Endothelial cell of umbilical vein (primary cell): ENCODE results near the gene LGALS1. TPM values are rescaled to one million over a fixed set of nuclear protein-coding genes. Genes with fewer than 3 reads are reported as not detected.

ENCODE experiments used
- BruUV-seq: library from RNA; stranded (reverse); fragments of 400-500 nt; replicated peaks from 2 replicates; lab custom pipeline; 2021; lab: Mats Ljungman, UMichigan
- CTCF ChIA-PET: fragments of 300-600, 350-600 bp; sonication (Branson Sonifier 250); formaldehyde crosslinking; loops from one replicate; lab custom pipeline; 2021; ENCODE audit warnings: antibody characterized with exemption, inconsistent platforms; lab: Charles Lee
- POLR2A ChIA-PET: fragments of 300-600, 350-600 bp; sonication (Branson Sonifier 250); formaldehyde crosslinking; loops from one replicate; lab custom pipeline; 2021; ENCODE audit warnings: antibody characterized with exemption, inconsistent platforms; lab: Charles Lee
- DNase-seq: peaks from one replicate; pipeline ENCODE4 v3.0.0-alpha.2; 2011; ENCODE audit warnings: low read depth, low spot score
- FAIRE-seq: peaks from 2 replicates; lab custom pipeline; 2011; peaks lifted over from hg19 to GRCh38; lab: Jason Lieb, UNC
- H2AFZ ChIP-seq: 2 replicates; pipeline ENCODE4 v1.6.0; 2012; ENCODE audit warnings: low read depth, low read length, control low read depth, inconsistent platforms
- H3K27ac ChIP-seq: 2 replicates; pipeline ENCODE4 v1.5.1; 2011; ENCODE audit warnings: low read depth, mild to moderate bottlenecking, control low read depth, low read length, moderate library complexity; ENCODE audit not compliant: insufficient read depth
- H3K27me3 ChIP-seq, 2 experiments: 2 replicates each; pipeline versions ENCODE4 v1.6.0 to v1.6.1; 2011; ENCODE audit warnings: low read length in 2 of 2, mixed read lengths in 1 of 2; ENCODE audit not compliant: control insufficient read depth in 2 of 2, insufficient read depth in 2 of 2
- H3K36me3 ChIP-seq, 2 experiments: 2 replicates in 1 of 2; 3 replicates in 1 of 2; pipeline ENCODE4 v1.5.1; 2011; ENCODE audit warnings: low read length in 2 of 2, mild to moderate bottlenecking in 1 of 2, moderate library complexity in 1 of 2; ENCODE audit not compliant: control insufficient read depth in 2 of 2, insufficient read depth in 2 of 2; ENCODE audit errors: extremely low read depth in 1 of 2
- H3K4me1 ChIP-seq: 3 replicates; pipeline ENCODE4 v1.5.1; 2011; ENCODE audit warnings: mild to moderate bottlenecking, low read length; ENCODE audit not compliant: control insufficient read depth, insufficient read depth; ENCODE audit errors: extremely low read depth
- H3K4me2 ChIP-seq: 2 replicates; pipeline ENCODE4 v1.6.1; 2011; ENCODE audit warnings: low read length, control low read depth, mixed read lengths; ENCODE audit not compliant: insufficient read depth
- H3K4me3 ChIP-seq, 3 experiments: fragments of 200-600 bp in 1 of 3; sonication (generic), shearing (Covaris generic) in 1 of 3; replicated peaks in 1 of 3; 2 replicates each; pipeline ENCODE4 v1.5.1; 2011 to 2016; ENCODE audit warnings: control low read depth in 3 of 3, low read length in 3 of 3, mild to moderate bottlenecking in 2 of 3, inconsistent platforms in 1 of 3, low read depth in 1 of 3, moderate library complexity in 1 of 3; ENCODE audit not compliant: insufficient read depth in 1 of 3
- H3K79me2 ChIP-seq: 2 replicates; pipeline ENCODE4 v1.6.0; 2012; ENCODE audit warnings: low read length, inconsistent platforms; ENCODE audit not compliant: control insufficient read depth, insufficient read depth
- H3K9ac ChIP-seq: replicated peaks from 2 replicates; pipeline ENCODE3; 2011; ENCODE audit warnings: low read length, control low read depth; ENCODE audit not compliant: insufficient read depth; ENCODE audit errors: extremely low read depth
- H3K9me1 ChIP-seq: replicated peaks from 3 replicates; pipeline ENCODE4 v1.6.0; 2011; ENCODE audit warnings: mild to moderate bottlenecking, low read length; ENCODE audit not compliant: control insufficient read depth, insufficient read depth; ENCODE audit errors: extremely low read depth
- H3K9me3 ChIP-seq: replicated peaks from 2 replicates; pipeline ENCODE4 v1.5.1; 2012; ENCODE audit warnings: low read length, inconsistent platforms; ENCODE audit not compliant: control insufficient read depth, insufficient read depth
- H4K20me1 ChIP-seq: replicated peaks from 2 replicates; pipeline ENCODE3; 2011; ENCODE audit warnings: mild to moderate bottlenecking, low read length; ENCODE audit not compliant: control insufficient read depth, insufficient read depth; ENCODE audit errors: extremely low read depth
- EZH2 ChIP-seq: IDR thresholded peaks from 2 replicates; pipeline ENCODE4 v1.6.1; 2012; ENCODE audit warnings: borderline replicate concordance, low read depth, mild to moderate bottlenecking, moderate library complexity, low read length, inconsistent platforms; ENCODE audit not compliant: severe bottlenecking
- FOS ChIP-seq: IDR thresholded peaks from 2 replicates; pipeline ENCODE4 v1.6.1; 2011; ENCODE audit warnings: mild to moderate bottlenecking, low read length, moderate library complexity, borderline replicate concordance; ENCODE audit not compliant: insufficient read depth
- GATA2 ChIP-seq: IDR thresholded peaks from 2 replicates; pipeline ENCODE4 v1.7.0; 2011; ENCODE audit warnings: low read depth, mild to moderate bottlenecking, moderate library complexity, mixed read lengths, low read length; ENCODE audit not compliant: insufficient read length, insufficient read depth
- JUN ChIP-seq: IDR thresholded peaks from 2 replicates; pipeline ENCODE4 v1.6.1; 2011; ENCODE audit warnings: borderline replicate concordance, low read depth; ENCODE audit not compliant: insufficient read length, insufficient read depth
- MAX ChIP-seq: IDR thresholded peaks from 2 replicates; pipeline ENCODE4 v1.6.1; 2011; ENCODE audit not compliant: insufficient read depth, insufficient read length
- MYC ChIP-seq: IDR thresholded peaks from one replicate; pipeline ENCODE4 v1.6.1; 2011; ENCODE audit warnings: mild to moderate bottlenecking, low read depth, low read length
- POLR2A ChIP-seq: IDR thresholded peaks from 2 replicates; pipeline ENCODE4 v1.6.1; 2012; ENCODE audit warnings: low read depth, mild to moderate bottlenecking, control low read depth, low read length
- dilution Hi-C: fragments of 300-500 bp; cut with MboI; formaldehyde crosslinking; loops from one replicate; pipeline ENCODE4 v1.15.0; 2019; ENCODE audit warnings: low sequenced_read_pairs; ENCODE audit not compliant: extremely low pct_ligation_motif_present
- intact Hi-C: fragments of 100-400 bp; cut with micrococcal nuclease; formaldehyde crosslinking; loops from one replicate; pipeline ENCODE4 v1.10.0; 2022
- polyA plus RNA-seq, 4 experiments: library from polyadenylated mRNA; depleted of rRNA in 3 of 4; stranded (reverse) in 3 of 4; unstranded in 1 of 4; fragments of >200 nt; gene quantifications; 2 replicates each; pipeline versions ENCODE4 v1.2.1 to v1.2.3, GENCODE V29; 2011 to 2012; ENCODE audit warnings: missing spikeins in 1 of 4
- total RNA-seq: library from RNA; stranded (reverse); gene quantifications from 2 replicates; pipeline ENCODE4 v1.2.3, GENCODE V29; 2021
- TF ChIP-seq, protein P1 (sequence below), 2 donors: IDR thresholded peaks; 1 replicate in 1 of 2; 2 replicates in 1 of 2; pipeline ENCODE4 v1.5.1; 2011; ENCODE audit warnings: low read length in 2 of 2, mild to moderate bottlenecking in 2 of 2, moderate library complexity in 2 of 2, control low read depth in 1 of 2, inconsistent platforms in 1 of 2, low read depth in 1 of 2; ENCODE audit not compliant: insufficient read depth in 1 of 2; ENCODE audit errors: extremely low read depth in 1 of 2

Gene LGALS1
- total and polyA plus RNA-seq, 2 donors (not counting 3 experiments of a cell fraction or from before 2014, with no cell fraction given) = 2,698 to 13,642 TPM

DNA sequence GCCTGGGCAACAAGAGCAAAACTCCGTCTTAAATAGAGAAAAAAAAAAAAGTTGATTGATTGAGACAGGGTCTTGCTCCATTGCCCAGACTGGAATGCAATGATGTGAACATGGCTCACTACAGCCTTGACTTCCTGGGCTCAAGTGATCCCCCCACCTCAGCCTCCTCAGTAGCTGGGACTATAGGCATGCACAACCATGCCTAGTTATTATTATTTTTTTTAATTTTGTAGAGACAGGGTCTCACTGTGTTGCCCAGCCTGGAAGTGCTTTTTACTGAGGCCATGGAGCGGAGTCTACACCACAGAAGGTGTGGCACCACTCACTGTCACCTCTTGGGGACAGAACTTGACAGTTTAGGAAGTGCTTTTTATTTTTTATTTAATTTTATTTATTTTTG lies 39.2 kb downstream of the LGALS1 start:
- ChIA-PET CTCF (interaction anchor here (1.9 kb wide), 1 partner anchor 71 kb away, joined by 5 read pairs; no protein-coding TSS in a partner anchor), POLR2A (no interaction called here)
- dilution Hi-C loops (no loop called here), intact Hi-C loops (no loop called here)
- no peak overlapping the region for H3K4me3 ChIP-seq
- H3K36me3 ChIP-seq = no peaks in the 10 kb centered on the region
- DNase-seq = no peak
- H4K20me1 ChIP-seq = no peaks in the 10 kb centered on the region
- no peaks in the 10 kb centered on the region for H3K9me3 ChIP-seq
- no peaks in the 10 kb centered on the region for H3K27me3 ChIP-seq
- no peak for FAIRE-seq
- H3K9ac ChIP-seq = no peak overlapping the region
- H3K4me2 ChIP-seq = no peak overlapping the region
- H3K9me1 ChIP-seq = no peaks in the 10 kb centered on the region
- TF ChIP-seq MYC (no peak), EZH2 (no peak), JUN (no peak), FOS (no peak), POLR2A (no peak), GATA2 (no peak), MAX (no peak)
- TF ChIP-seq, protein P1, sequence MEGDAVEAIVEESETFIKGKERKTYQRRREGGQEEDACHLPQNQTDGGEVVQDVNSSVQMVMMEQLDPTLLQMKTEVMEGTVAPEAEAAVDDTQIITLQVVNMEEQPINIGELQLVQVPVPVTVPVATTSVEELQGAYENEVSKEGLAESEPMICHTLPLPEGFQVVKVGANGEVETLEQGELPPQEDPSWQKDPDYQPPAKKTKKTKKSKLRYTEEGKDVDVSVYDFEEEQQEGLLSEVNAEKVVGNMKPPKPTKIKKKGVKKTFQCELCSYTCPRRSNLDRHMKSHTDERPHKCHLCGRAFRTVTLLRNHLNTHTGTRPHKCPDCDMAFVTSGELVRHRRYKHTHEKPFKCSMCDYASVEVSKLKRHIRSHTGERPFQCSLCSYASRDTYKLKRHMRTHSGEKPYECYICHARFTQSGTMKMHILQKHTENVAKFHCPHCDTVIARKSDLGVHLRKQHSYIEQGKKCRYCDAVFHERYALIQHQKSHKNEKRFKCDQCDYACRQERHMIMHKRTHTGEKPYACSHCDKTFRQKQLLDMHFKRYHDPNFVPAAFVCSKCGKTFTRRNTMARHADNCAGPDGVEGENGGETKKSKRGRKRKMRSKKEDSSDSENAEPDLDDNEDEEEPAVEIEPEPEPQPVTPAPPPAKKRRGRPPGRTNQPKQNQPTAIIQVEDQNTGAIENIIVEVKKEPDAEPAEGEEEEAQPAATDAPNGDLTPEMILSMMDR (IDR thresholded peaks at IDR 0.05; ENCODE audit: extremely low read depth in 1 of 2, insufficient read depth in 1 of 2, low read depth in 1 of 2, low read length in 2 of 2) = no peak
- H3K79me2 ChIP-seq = no peaks in the 10 kb centered on the region
- H3K27ac ChIP-seq = no peak overlapping the region
- no peak overlapping the region for H2AFZ ChIP-seq
- BruUV-seq = no TSS peak
- no peaks in the 10 kb centered on the region for H3K4me1 ChIP-seq
